Measurements from ENCODE around the gene UBA5. TPM values are rescaled to one million over a fixed set of nuclear protein-coding genes. Genes with fewer than 3 reads are reported as not detected.
"Not testable (repeated sequence)": the region's sequence is repeated elsewhere in the genome, so short reads cannot be mapped to it uniquely, and the experiment has no call there.

UBA5 gene
- 38.6 TPM for polyA plus RNA-seq

DNA sequence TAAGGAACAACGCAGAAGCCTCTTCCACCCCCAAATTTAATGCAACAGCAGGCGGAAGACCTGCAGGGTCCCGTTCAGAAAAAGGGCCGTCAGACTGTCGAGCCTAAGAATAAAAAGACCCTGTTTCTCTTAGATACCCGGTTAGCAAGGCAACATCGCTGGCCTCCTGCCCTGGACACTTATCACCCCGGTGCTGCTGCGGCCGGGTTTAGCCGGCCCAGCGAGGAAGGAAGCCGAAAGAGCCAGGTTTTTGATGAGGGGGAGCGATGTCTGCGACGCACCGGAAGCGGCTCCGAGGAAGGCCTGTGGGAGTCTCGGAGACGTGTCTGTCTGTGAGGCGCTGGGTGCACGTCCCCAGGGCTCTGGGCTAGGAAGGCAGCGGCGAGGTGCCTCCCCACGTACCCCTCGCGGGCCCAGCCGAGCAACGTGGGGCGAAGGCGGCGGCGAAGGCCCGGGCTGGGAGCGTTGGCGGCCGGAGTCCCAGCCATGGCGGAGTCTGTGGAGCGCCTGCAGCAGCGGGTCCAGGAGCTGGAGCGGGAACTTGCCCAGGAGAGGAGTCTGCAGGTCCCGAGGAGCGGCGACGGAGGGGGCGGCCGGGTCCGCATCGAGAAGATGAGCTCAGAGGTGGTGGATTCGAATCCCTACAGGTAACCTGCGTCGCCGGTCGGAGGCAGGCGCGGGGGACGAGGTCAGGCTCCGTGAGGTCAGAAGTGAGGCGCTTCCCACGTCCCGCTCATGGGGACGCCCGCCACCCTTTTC is at the start of gene UBA5:
UBA5 (plus strand) TSS at position 278 of the 759 bp plus-strand sequence; CDS start at position 487, 209 bp downstream.
- Mint-ChIP-seq H3K27me3 (no peaks in the 10 kb centered on the region), H3K36me3 (no peaks in the 10 kb centered on the region), H3K9me3 (no peaks in the 10 kb centered on the region), H3K27ac (peak within 1 kb of the TSS; percentile 90 to 97 (median 94)), H3K4me3 (peak within 1 kb of the TSS; percentile 95 to 100 (median 98)), H3K4me1 (peaks cover 23 to 52% (median 39%) of the 10 kb centered on the region in 3 donors)

DNA sequence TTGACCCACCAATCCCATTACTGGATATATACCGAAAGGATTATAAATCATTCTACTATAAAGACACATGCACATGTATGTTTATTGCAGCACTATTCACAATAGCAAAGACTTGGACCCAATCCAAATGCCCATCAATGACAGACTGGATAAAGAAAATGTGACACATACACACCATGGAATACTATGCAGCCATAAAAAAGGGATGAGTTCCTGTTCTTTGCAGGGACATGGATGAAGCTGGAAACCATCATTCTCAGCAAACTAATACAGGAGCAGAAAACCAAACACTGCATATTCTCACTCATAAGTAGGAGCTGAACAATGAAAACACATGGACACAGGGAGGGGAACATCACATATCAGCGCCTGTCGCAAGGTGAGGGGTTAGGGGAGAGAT is 44.8 kb upstream of the UBA5 start:
- H3K27me3 Mint-ChIP-seq, H3K27ac Mint-ChIP-seq, H3K4me3 Mint-ChIP-seq, H3K4me1 Mint-ChIP-seq, H3K9me3 Mint-ChIP-seq: not testable (repeated sequence)
- H3K36me3 Mint-ChIP-seq = peaks cover 15% of the 10 kb centered on the region

DNA sequence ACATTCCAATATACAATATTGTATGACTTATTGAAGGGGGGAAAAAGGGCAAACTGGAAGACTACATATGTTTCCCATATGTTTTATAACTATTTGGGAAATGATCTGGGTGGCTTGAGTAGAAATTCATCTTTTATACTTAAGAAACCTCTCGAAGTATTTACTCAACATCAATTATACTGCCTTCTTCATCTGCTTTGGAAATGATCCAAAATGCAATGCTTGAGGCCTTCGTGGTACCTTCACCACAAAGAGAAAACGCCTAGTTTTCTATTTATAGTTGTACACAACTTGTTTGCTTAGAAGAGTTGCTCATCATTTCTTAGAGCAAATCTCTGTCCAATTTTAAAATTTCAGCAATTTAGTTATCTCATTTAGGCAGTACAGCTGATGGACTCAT is 44.2 kb upstream of the UBA5 start:
- Mint-ChIP-seq H3K4me1 (peaks cover 0 to 5% (median 5%) of the 10 kb centered on the region in 3 donors), H3K27me3 (no peaks in the 10 kb centered on the region), H3K36me3 (peaks cover 20% of the 10 kb centered on the region), H3K9me3 (peaks cover 0 to 2% (median 0%) of the 10 kb centered on the region in 3 donors), H3K4me3 (no peak overlapping the region), H3K27ac (no peak overlapping the region)

DNA sequence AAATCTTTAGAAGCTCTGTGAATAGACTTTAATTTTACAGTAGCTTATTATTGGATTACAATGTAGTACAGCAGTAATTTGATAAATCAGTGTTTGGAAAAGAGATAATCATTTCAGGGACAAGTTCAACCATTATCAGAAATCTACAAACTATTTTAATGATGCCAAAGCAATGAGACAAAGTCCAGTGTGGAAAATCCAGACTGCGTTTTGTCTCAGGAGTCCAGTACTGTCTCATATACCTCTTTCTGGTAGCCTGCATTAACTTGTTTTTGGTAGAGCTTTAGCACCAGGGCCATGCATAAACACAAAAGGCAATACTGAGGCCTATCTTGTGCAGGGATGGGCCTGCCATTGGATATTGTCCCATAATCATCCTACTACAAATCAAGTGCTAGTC is 43.3 kb upstream of the UBA5 start:
- H3K4me3 Mint-ChIP-seq = no peak overlapping the region
- H3K27me3 Mint-ChIP-seq = no peaks in the 10 kb centered on the region
- H3K4me1 Mint-ChIP-seq = no peaks in the 10 kb centered on the region
- H3K9me3 Mint-ChIP-seq = peaks cover 0 to 2% (median 0%) of the 10 kb centered on the region in 3 donors
- H3K36me3 Mint-ChIP-seq = peaks cover 21% of the 10 kb centered on the region
- no peak overlapping the region for H3K27ac Mint-ChIP-seq

DNA sequence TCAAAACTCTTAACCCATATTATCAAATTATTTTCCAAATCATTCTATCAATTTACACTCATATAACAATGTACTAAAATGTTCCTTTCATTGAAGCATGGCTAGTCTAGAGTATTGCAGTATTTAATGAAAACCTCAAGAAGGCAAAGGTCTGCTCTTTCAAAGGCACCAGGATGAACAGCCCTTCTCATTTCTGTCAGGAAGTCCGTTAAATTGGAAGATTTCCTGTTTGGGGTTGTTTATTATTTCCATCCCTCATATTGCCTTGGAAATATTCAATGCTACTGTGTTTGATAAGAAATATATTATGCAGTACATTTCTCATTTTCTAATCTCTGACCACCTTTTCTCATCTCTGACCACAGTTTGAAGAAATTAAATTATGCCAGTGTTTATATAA is 38.0 kb upstream of the UBA5 start:
- Mint-ChIP-seq H3K4me3 (no peak overlapping the region), H3K9me3 (no peaks in the 10 kb centered on the region), H3K36me3 (peaks cover 16% of the 10 kb centered on the region), H3K4me1 (peaks cover 0 to 6% (median 3%) of the 10 kb centered on the region in 3 donors), H3K27me3 (no peaks in the 10 kb centered on the region), H3K27ac (no peak overlapping the region)

DNA sequence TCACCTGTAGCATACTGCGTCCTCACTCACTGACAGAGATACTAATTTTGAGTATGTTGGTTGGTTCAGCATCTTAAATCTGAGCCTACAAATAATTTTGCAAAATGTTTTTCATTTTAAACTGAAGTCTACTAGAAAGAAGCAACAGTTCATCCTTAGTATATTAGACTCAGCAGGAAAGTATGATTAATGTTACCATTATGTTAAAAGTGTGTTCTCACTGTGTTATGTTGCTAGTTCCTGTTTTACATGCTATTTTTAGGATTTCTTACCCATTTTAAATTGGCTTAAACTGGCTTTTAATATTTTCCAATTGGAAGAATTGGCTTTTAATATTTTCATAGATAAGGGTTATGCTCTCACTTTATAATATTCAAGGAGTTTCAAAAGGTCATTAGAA is 37.4 kb upstream of the UBA5 start:
- Mint-ChIP-seq H3K36me3 (peaks cover 16% of the 10 kb centered on the region), H3K4me1 (peaks cover 0 to 6% (median 3%) of the 10 kb centered on the region in 3 donors), H3K27me3 (no peaks in the 10 kb centered on the region), H3K27ac (no peak overlapping the region), H3K9me3 (no peaks in the 10 kb centered on the region), H3K4me3 (no peak overlapping the region)

DNA sequence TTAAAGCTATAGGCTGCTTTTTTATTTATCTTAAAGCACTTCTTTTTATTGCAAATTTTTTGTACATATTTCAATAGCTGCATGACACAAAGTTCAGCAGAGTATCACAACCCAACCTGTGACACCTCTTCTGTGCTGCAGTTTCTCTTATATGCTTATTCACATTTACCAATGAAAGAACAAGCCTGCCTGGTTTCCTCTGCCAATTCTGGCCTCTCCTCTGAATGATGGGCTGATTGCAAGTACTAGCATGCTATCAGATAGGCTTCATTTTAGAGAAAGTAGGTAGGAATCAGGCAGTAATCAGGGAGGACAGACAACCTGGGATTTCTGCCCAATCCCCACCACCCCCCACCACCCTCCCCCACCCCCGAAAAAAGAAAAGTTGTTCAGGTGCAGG is 36.5 kb upstream of the UBA5 start:
- H3K9me3 Mint-ChIP-seq = no peaks in the 10 kb centered on the region
- H3K27ac Mint-ChIP-seq = no peak overlapping the region
- no peaks in the 10 kb centered on the region for H3K27me3 Mint-ChIP-seq
- peaks cover 0 to 6% (median 3%) of the 10 kb centered on the region in 3 donors for H3K4me1 Mint-ChIP-seq
- H3K36me3 Mint-ChIP-seq = peaks cover 16% of the 10 kb centered on the region
- H3K4me3 Mint-ChIP-seq = no peak overlapping the region

DNA sequence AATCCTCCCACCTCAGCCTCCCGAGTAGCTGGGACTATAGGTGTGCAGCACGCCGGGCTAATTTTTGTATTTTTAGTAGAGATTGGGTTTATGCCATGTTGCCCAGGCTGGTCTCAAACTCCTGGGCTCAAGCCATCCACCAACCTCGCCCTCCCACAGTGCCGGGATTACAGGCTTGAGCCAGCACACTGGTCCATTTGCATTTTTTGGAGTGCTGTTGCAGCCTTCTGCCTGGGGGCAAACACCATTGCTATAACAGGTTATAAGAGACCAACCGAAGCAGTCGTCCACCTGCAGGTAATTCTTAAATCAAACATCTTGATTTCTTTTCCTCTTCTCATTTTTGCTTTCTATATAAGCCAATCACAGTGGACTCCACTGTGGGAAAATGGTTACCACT is 35.3 kb upstream of the UBA5 start:
- no peak overlapping the region for H3K27ac Mint-ChIP-seq
- H3K9me3 Mint-ChIP-seq = no peaks in the 10 kb centered on the region
- peaks cover 0 to 6% (median 3%) of the 10 kb centered on the region in 3 donors for H3K4me1 Mint-ChIP-seq
- H3K27me3 Mint-ChIP-seq = no peaks in the 10 kb centered on the region
- peaks cover 16% of the 10 kb centered on the region for H3K36me3 Mint-ChIP-seq
- H3K4me3 Mint-ChIP-seq = no peak overlapping the region

DNA sequence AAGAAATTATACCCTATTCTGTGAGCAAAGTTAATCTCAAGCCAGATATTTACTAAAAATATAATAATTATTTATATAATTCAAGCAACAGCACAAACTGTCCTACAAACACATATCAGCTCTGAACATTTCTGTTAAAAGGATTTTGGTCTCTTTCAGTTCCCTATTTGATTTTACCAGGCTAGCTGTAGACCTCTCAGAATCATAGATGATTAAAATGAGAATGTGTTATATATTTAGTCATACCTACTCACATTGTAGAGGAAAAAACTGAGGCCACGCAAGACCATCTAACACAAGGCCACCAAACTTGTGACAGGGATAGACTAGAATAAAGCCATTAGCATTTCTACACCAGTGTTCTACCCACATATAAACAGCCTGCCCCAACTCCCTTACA is 34.5 kb upstream of the UBA5 start:
- no peaks in the 10 kb centered on the region for H3K9me3 Mint-ChIP-seq
- no peak overlapping the region for H3K4me3 Mint-ChIP-seq
- H3K27me3 Mint-ChIP-seq = no peaks in the 10 kb centered on the region
- no peak overlapping the region for H3K27ac Mint-ChIP-seq
- peaks cover 12% of the 10 kb centered on the region for H3K36me3 Mint-ChIP-seq
- peaks cover 0 to 6% (median 3%) of the 10 kb centered on the region in 3 donors for H3K4me1 Mint-ChIP-seq

DNA sequence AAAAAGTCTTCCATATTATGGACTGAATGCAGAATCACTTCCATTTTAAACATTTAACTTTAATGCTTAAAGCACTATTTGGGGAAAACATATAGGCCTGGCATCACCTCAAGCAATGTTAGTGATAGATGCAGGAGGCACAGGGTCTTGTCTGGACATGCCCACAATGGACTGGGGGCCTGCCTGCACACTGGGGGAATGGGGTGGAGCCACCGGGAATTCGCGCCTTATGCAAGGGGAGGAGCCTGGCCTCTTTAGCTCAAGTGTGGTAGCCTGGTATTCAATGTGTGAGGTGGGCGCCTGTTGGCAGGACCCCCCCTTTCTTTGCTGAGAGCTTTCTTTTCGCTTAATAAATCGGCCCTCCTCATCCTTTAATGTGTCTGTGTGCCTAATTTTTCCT is 33.2 kb upstream of the UBA5 start:
- no peak overlapping the region for H3K4me3 Mint-ChIP-seq
- no peaks in the 10 kb centered on the region for H3K27me3 Mint-ChIP-seq
- H3K9me3 Mint-ChIP-seq = no peaks in the 10 kb centered on the region
- no peak overlapping the region for H3K27ac Mint-ChIP-seq
- peaks cover 4% of the 10 kb centered on the region for H3K36me3 Mint-ChIP-seq
- peaks cover 0 to 6% (median 3%) of the 10 kb centered on the region in 3 donors for H3K4me1 Mint-ChIP-seq

DNA sequence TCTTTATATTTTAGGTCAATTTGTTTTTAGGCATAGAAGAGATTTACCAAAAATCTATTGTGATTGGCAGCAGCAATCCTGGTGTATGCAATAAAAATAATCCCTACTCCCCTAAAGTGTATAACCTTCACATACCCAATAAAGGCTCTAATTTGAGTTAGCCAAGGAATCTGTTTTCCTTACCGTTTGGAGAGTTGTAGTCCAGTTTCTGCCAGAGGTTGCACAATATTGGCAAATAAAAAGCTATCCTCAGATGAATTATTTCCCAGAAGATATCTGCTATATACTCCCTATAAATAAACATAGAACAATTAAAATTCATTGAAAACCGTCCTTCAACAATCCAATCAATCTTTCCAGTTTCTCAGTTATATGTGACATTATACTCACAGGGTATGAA is 32.0 kb upstream of the UBA5 start:
- H3K27ac Mint-ChIP-seq = no peak overlapping the region
- H3K9me3 Mint-ChIP-seq = no peaks in the 10 kb centered on the region
- H3K4me1 Mint-ChIP-seq = peaks cover 0 to 4% (median 3%) of the 10 kb centered on the region in 3 donors
- peaks cover 6% of the 10 kb centered on the region for H3K36me3 Mint-ChIP-seq
- H3K27me3 Mint-ChIP-seq = no peaks in the 10 kb centered on the region
- H3K4me3 Mint-ChIP-seq = no peak overlapping the region

DNA sequence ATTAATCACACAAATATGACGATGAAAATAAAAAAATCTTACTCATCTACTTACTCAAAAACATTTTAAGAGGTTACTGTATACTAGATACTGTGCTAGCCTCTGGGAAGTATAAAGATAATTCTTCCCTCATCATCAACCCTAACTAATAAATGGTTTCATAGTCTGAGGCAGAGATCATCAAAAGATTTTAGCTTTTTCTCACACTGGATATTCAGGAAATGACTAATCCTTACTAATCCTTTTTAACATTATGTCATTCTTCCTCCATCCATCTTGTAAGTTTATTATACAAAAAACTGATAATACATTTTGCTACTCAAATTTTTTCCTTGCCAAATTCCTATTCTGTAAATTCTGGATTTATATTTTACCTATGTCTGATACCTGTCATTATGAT is 30.2 kb upstream of the UBA5 start:
- H3K27ac Mint-ChIP-seq = no peak overlapping the region
- no peaks in the 10 kb centered on the region for H3K27me3 Mint-ChIP-seq
- peaks cover 4% of the 10 kb centered on the region for H3K36me3 Mint-ChIP-seq
- no peak overlapping the region for H3K4me3 Mint-ChIP-seq
- H3K4me1 Mint-ChIP-seq = peaks cover 0 to 4% (median 3%) of the 10 kb centered on the region in 3 donors
- no peaks in the 10 kb centered on the region for H3K9me3 Mint-ChIP-seq

DNA sequence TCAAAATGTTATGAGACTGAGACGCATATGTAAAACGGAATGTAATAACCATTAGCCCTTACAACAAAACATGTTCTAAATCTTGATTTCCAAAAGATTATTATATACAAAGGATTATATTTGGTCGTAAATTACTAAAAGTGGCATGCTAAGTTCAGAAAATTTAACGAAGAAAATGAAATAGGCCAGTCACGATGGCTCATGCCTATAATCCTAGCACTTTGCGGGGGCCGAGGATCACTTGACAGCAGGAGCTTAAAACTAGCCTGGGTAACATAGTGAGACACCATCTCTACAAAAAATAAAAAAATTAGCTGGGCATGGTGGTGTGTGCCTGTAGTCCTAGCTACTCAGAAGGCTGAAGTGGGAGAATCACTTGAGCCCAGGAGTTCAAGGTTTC is 29.5 kb upstream of the UBA5 start:
- H3K27ac Mint-ChIP-seq = no peak overlapping the region
- H3K4me3 Mint-ChIP-seq = no peak overlapping the region
- peaks cover 3% of the 10 kb centered on the region for H3K36me3 Mint-ChIP-seq
- H3K9me3 Mint-ChIP-seq = no peaks in the 10 kb centered on the region
- H3K27me3 Mint-ChIP-seq = no peaks in the 10 kb centered on the region
- H3K4me1 Mint-ChIP-seq = peaks cover 0 to 3% (median 3%) of the 10 kb centered on the region in 3 donors

DNA sequence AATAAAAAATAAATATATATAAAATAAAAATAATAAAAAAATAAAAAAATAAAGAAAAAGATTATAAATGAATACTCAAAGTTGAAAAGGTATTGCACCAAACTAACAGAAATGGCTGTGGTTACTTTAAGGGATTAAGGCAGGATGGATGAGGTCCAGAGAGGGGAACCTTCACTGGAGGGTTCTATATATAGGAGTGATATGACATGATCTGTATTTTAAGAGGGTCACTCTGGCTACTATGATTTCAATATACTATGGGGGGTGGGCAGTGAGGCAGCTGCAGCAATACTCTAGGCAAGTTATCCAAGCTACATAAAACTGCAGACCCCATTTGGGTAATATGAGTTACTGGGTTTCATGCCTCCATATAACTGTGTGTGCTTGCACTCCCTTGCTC is 25.1 kb upstream of the UBA5 start:
- Mint-ChIP-seq H3K27ac (no peak overlapping the region), H3K36me3 (peaks cover 3% of the 10 kb centered on the region), H3K27me3 (no peaks in the 10 kb centered on the region), H3K9me3 (no peaks in the 10 kb centered on the region), H3K4me3 (no peak overlapping the region), H3K4me1 (no peaks in the 10 kb centered on the region)

DNA sequence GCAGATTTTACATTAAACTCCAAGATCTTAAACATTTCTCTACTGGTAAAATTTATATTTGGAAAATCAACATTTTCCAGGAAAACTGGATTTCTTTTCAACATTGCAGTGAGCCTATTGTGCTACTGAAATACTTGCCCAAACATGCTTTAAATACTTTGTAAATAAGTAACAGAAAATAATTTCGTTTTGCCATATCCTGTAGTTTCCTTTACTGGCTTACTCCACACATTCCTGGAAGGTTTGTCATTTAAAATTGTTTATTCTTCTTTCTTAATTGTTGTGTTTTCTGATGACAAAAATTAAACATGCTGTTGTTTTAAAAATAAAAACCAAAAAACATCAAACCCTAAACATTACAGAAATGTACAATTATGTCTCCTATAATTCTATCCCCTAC is 22.5 kb upstream of the UBA5 start:
- Mint-ChIP-seq H3K4me1 (peaks cover 0 to 2% (median 0%) of the 10 kb centered on the region in 3 donors), H3K27me3 (no peaks in the 10 kb centered on the region), H3K36me3 (peaks cover 1% of the 10 kb centered on the region), H3K4me3 (no peak overlapping the region), H3K27ac (no peak overlapping the region), H3K9me3 (no peaks in the 10 kb centered on the region)

DNA sequence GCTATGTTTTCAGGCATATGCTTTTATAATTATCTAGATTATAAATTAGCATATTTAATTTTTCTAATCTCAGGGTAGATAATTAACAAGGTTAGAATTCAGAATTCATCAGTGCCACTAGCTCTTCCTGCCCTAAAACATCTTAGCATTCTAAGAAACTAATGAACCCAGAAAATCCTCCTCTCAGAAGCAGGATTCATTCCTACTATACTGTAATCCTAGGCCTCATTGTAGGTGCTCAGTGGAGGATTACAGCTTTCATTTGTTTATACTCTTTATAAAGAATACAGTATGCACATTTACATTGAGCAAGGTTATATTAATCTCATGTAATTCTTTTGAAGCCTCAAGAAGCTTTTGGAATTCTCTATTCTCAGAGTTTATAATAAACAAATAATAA is 21.4 kb upstream of the UBA5 start:
- Mint-ChIP-seq H3K4me1 (peaks cover 0 to 2% (median 0%) of the 10 kb centered on the region in 3 donors), H3K36me3 (peaks cover 1% of the 10 kb centered on the region), H3K27ac (no peak overlapping the region), H3K9me3 (no peaks in the 10 kb centered on the region), H3K4me3 (no peak overlapping the region), H3K27me3 (no peaks in the 10 kb centered on the region)
